ENCODE measurements around the gene PIP4K2B. TPM values are rescaled to one million over a fixed set of nuclear protein-coding genes. Genes with fewer than 3 reads are reported as not detected.
"Not testable (repeated sequence)": the region's sequence is repeated elsewhere in the genome, so short reads cannot be mapped to it uniquely, and the experiment has no call there.

PIP4K2B gene
- total and polyA plus RNA-seq, 2 experiments from 2014 or later = 11.1 to 39.3 TPM

DNA sequence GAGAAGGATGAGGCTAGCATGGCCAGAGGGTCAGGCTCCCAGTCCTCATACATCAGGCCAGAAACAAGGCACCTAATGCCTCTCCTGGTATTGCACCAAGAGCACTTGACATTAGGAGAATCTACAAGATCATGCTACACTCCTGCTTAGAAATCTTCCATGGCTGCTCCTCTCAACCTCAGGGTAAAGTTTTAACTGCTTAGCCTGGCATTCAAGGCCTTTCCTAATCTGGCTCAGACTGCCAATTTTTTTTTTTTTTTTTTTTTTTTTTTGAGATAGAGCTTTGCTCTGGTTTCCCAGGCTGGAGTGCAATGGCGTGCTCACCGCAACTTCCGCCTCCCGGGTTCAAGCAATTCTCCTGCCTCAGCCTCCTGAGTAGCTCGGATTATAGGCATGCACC, 8.2 kb downstream of the PIP4K2B start:
- Histone ChIP-seq H3K27ac (no peak overlapping the region), H3K4me3 (no peak overlapping the region), H2AFZ (no peak overlapping the region), H3K79me2 (peaks cover 98% of the 10 kb centered on the region), H3K27me3 (no peaks in the 10 kb centered on the region), H4K20me1 (ENCODE audit: insufficient read depth, poor library complexity, severe bottlenecking) (peaks cover 39% of the 10 kb centered on the region), H3K36me3 (replicated peaks; ENCODE audit: insufficient read depth, low read depth) (no peaks in the 10 kb centered on the region), H3K9me3 (ENCODE audit: low read depth) (no peaks in the 10 kb centered on the region), H3K4me2 (no peak overlapping the region), H3K4me1 (ENCODE audit: insufficient read depth) (peaks cover 3% of the 10 kb centered on the region), H3K9me2 (replicated peaks; ENCODE audit: insufficient read depth) (no peaks in the 10 kb centered on the region)
- TF ChIP-seq EZH2phosphoT487 (IDR thresholded peaks at IDR 0.05; ENCODE audit: low read depth, severe bottlenecking, unreplicated experiment) (no peak), EZH2 (IDR thresholded peaks at IDR 0.05; ENCODE audit: borderline replicate concordance) (no peak)
- TF ChIP-seq, protein P1, sequence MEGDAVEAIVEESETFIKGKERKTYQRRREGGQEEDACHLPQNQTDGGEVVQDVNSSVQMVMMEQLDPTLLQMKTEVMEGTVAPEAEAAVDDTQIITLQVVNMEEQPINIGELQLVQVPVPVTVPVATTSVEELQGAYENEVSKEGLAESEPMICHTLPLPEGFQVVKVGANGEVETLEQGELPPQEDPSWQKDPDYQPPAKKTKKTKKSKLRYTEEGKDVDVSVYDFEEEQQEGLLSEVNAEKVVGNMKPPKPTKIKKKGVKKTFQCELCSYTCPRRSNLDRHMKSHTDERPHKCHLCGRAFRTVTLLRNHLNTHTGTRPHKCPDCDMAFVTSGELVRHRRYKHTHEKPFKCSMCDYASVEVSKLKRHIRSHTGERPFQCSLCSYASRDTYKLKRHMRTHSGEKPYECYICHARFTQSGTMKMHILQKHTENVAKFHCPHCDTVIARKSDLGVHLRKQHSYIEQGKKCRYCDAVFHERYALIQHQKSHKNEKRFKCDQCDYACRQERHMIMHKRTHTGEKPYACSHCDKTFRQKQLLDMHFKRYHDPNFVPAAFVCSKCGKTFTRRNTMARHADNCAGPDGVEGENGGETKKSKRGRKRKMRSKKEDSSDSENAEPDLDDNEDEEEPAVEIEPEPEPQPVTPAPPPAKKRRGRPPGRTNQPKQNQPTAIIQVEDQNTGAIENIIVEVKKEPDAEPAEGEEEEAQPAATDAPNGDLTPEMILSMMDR (IDR thresholded peaks at IDR 0.05; ENCODE audit: poor library complexity) = no peak
- 86% methylated on average over 5 of the region's 5 CpGs for WGBS (ENCODE audit: low lambda C conversion rate, missing lambda C conversion rate)
- DNase-seq (ENCODE audit: low spot score) = no peak

DNA sequence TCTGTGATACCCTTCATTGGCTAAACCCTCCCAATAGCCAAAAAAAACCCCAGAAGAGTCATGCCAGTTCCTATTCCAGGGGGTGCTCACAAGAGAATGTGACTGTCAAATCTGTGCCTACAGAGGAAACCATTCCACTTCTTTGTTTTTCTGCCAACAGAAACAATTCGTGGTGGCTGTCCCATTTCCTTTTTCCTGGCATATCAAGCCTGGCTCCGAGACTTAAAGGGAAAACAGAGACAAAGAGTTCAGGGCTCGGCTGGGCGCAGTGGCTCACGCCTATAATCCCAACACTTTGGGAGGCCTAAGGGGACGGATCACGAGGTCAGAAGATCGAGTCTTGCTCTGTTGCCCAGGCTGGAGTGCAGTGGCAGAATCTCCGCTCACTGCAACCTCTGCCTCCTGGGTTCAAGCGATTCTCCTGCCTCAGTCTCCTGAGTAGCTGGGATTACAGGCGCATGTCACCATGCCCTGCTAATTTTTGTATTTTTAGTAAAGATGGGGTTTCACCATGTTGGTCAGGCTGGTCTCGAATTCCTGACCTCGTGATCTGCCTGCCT, 9.1 kb downstream of the PIP4K2B start:
- not testable (repeated sequence) for H3K27ac ChIP-seq; H3K4me1 ChIP-seq (ENCODE audit: insufficient read depth); H3K9me2 ChIP-seq (replicated peaks; ENCODE audit: insufficient read depth); H3K4me2 ChIP-seq; H2AFZ ChIP-seq; H3K4me3 ChIP-seq; H3K9me3 ChIP-seq (ENCODE audit: low read depth); DNase-seq (ENCODE audit: low spot score); H3K27me3 ChIP-seq; H3K36me3 ChIP-seq (replicated peaks; ENCODE audit: insufficient read depth, low read depth)
- Histone ChIP-seq H4K20me1 (ENCODE audit: insufficient read depth, poor library complexity, severe bottlenecking) (peaks cover 38% of the 10 kb centered on the region), H3K79me2 (peaks cover 95% of the 10 kb centered on the region)
- 76% methylated on average over 13 of the region's 13 CpGs for WGBS (ENCODE audit: low lambda C conversion rate, missing lambda C conversion rate)

DNA sequence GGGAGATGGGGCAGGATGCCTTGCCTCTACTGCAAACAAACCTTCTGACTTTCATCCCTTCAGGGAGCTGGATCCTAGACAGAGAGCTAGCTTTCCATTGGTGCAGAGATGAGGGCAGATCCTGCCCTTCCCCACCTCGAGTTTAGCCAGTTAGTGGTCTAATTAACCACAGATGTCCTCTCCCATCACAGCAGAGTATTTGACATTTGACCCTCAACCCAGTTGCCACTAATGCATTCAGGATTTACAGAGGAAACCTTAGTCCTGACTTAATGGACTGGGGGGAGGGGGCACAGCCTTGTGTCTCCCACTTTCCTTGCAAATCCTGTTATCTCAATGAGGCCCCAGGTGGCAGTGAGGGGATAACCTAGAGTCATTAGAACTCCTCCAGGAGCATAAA, 10.2 kb downstream of the PIP4K2B start:
- Histone ChIP-seq H4K20me1 (ENCODE audit: insufficient read depth, poor library complexity, severe bottlenecking) (peaks cover 36% of the 10 kb centered on the region), H3K36me3 (replicated peaks; ENCODE audit: insufficient read depth, low read depth) (no peaks in the 10 kb centered on the region), H3K9me2 (replicated peaks; ENCODE audit: insufficient read depth) (no peaks in the 10 kb centered on the region), H3K4me1 (ENCODE audit: insufficient read depth) (no peaks in the 10 kb centered on the region), H3K27me3 (no peaks in the 10 kb centered on the region), H3K27ac (no peak overlapping the region), H2AFZ (no peak overlapping the region), H3K4me2 (no peak overlapping the region), H3K79me2 (peaks cover 85% of the 10 kb centered on the region), H3K4me3 (no peak overlapping the region), H3K9me3 (ENCODE audit: low read depth) (no peaks in the 10 kb centered on the region)
- 6% methylated on average over 1 of the region's 1 CpG for WGBS (ENCODE audit: low lambda C conversion rate, missing lambda C conversion rate)
- TF ChIP-seq, protein P1 (IDR thresholded peaks at IDR 0.05; ENCODE audit: poor library complexity) = no peak
- TF ChIP-seq EZH2 (IDR thresholded peaks at IDR 0.05; ENCODE audit: borderline replicate concordance) = no peak
- no peak for TF ChIP-seq EZH2phosphoT487 (IDR thresholded peaks at IDR 0.05; ENCODE audit: low read depth, severe bottlenecking, unreplicated experiment)
- no peak for DNase-seq (ENCODE audit: low spot score)

DNA sequence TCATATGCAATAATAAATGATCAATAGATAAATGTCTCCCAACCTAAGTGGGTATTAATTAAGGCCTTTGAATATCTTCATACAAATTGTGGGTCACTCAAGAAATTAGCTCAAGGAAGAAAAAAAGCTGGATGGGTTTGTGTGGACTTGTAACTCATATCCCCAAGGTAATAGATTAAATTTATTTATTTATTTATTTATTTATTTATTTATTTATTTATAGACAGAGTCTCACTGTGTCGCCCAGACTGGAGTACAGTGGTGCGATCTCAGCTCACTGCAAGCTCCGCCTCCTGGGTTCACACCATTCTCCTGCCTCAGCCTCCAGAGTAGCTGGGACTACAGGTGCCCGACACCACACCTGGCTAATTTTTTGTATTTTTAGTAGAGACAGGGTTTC, 11.4 kb downstream of the PIP4K2B start:
- not testable (repeated sequence) for H3K9me2 ChIP-seq (replicated peaks; ENCODE audit: insufficient read depth); H3K4me3 ChIP-seq; H3K4me1 ChIP-seq (ENCODE audit: insufficient read depth); H3K4me2 ChIP-seq; DNase-seq (ENCODE audit: low spot score); H3K36me3 ChIP-seq (replicated peaks; ENCODE audit: insufficient read depth, low read depth); H3K9me3 ChIP-seq (ENCODE audit: low read depth); H2AFZ ChIP-seq; H3K27me3 ChIP-seq; H3K27ac ChIP-seq
- Histone ChIP-seq H4K20me1 (ENCODE audit: insufficient read depth, poor library complexity, severe bottlenecking) (peaks cover 29% of the 10 kb centered on the region), H3K79me2 (peaks cover 73% of the 10 kb centered on the region)
- 93% methylated on average over 4 of the region's 4 CpGs for WGBS (ENCODE audit: low lambda C conversion rate, missing lambda C conversion rate)
